Esophagus muscularis mucosa (tissue), 4 donors: ENCODE results near the gene BNC2.

Source experiments
- EP300 ChIP-seq: sonication (generic); formaldehyde crosslinking; IDR thresholded peaks from one replicate; pipeline ENCODE4 v1.6.1; 2017; ENCODE audit warnings: antibody characterized with exemption
- POLR2A ChIP-seq: fragments of 450-650 bp; IDR thresholded peaks from one replicate; pipeline ENCODE4 v1.6.1; 2017; ENCODE audit warnings: antibody characterized with exemption, moderate library complexity, mild to moderate bottlenecking, low read depth
- TF ChIP-seq, protein P1 (sequence below), 3 experiments: fragments of 200-600 bp in 2 of 3; fragments of 450-650 bp in 1 of 3; sonication (generic) in 2 of 3; IDR thresholded peaks; one replicate each; pipeline ENCODE4 v1.5.1; 2017 to 2019; ENCODE audit warnings: antibody characterized with exemption in 3 of 3, mild to moderate bottlenecking in 2 of 3, moderate library complexity in 1 of 3

DNA sequence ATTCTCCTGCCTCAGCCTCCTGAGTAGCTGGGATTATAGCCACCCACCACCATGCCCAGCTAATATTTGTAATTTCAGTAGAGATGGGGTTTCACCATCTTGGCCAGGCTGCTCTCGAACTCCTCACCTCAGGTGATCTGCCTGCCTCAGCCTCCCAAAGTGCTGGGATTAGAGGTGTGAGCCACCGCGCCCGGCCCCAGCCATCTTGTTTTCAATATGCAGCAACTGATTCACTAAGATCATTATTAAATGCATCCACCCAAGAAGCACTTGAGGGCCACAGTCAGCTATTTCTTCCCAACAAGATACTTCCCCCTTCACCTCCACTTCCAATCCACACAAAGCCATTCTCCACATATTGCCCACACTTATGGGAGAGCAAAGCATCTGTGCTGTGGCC is 115.8 kb downstream of the BNC2 start:
- TF ChIP-seq, protein P1, sequence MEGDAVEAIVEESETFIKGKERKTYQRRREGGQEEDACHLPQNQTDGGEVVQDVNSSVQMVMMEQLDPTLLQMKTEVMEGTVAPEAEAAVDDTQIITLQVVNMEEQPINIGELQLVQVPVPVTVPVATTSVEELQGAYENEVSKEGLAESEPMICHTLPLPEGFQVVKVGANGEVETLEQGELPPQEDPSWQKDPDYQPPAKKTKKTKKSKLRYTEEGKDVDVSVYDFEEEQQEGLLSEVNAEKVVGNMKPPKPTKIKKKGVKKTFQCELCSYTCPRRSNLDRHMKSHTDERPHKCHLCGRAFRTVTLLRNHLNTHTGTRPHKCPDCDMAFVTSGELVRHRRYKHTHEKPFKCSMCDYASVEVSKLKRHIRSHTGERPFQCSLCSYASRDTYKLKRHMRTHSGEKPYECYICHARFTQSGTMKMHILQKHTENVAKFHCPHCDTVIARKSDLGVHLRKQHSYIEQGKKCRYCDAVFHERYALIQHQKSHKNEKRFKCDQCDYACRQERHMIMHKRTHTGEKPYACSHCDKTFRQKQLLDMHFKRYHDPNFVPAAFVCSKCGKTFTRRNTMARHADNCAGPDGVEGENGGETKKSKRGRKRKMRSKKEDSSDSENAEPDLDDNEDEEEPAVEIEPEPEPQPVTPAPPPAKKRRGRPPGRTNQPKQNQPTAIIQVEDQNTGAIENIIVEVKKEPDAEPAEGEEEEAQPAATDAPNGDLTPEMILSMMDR (IDR thresholded peaks at IDR 0.05), result no peak
- TF ChIP-seq EP300 (no peak), POLR2A (no peak)
